ENCODE data around the gene MUC22.
"Not testable (repeated sequence)": the region's sequence is repeated elsewhere in the genome, so short reads cannot be mapped to it uniquely, and the experiment has no call there.

The MUC22 gene

DNA sequence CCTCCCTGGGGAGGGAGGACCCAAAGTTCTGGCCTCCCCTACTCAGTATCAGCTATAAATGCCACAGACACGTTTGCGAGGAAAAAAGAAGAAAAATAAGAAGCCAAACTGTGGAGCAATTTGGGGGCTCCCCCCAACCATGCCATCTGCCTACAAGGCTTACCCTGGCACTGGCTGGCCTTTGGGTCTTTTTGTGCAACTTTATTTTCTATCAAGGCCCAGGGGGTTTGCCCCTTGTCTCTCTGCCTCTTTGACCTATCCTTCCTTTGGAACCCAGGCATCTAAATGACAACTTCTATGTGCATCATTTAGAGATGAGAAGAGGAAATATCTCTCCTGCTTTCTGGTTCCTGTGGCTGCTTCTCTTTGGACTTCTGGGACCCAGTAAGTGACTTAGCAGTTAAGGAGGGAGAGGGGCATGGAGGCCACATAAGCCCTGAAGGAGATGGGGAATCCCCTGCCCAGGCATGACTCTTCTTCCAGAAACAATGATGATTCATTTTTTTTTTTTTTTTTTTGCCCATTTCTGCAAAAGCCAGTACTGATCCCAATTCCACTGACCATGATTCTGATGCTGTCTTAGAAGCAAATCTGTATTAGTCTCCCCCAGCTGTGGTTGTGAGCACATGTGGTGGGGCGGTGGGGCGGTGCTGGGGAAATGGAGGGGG is at the start of gene MUC22:
MUC22 (plus strand) TSS at position 82 of the 668 bp plus-strand sequence; CDS start at position 315, 233 bp downstream.
- Histone ChIP-seq H3K27me3 (ENCODE audit: control insufficient read depth, insufficient read depth, low read length) (no peaks in the 10 kb centered on the region), H3K9ac (ENCODE audit: low read length) (no peak within 1 kb of the TSS), H3K9me3 (ENCODE audit: control insufficient read depth, low read depth, low read length) (no peaks in the 10 kb centered on the region), H3K27ac (ENCODE audit: low read length) (no peak within 1 kb of the TSS), H3K4me1 (ENCODE audit: control insufficient read depth, low read depth, low read length) (no peaks in the 10 kb centered on the region), H3K36me3 (ENCODE audit: control insufficient read depth, low read depth, low read length) (no peaks in the 10 kb centered on the region), H3K4me3 (ENCODE audit: low read length) (no peak within 1 kb of the TSS)

DNA sequence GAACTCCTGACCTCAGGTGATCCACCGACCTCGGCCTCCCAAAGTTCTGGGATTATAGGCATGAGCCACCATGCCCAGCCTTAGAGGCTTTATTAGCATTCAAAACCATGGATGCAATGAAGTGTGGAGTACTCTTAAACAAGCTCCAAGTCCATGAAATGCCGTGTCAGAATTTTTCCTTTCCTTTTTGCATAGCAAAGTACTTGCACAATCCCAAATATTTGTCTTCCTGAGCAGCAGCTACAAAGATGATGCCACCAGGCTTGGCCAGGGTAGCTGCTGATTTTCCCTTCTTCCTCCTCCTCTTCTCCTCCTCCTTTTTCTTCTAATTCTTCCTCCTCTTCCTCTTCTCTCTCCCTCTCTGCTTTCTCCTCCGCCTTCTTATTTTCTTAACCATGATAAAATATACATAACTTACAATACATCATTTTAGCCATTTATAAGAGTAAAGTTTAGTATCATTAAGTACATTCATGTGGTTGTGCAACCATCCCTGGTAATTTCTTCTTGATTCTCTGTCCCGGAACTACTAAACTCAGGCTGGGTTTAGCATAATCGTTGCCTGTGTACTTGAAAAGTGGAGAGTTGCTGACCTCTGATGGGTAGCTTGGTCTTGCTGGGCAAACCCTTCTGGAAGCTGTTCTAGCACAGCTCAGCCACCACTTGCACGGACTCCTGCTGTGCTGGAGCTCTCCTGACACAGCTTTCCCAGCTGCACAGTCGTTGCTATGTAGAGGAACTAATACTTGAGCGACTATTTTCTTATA is 49.2 kb upstream of the MUC22 start:
- H3K27ac ChIP-seq (ENCODE audit: low read length): no peak overlapping the region
- H3K4me3 ChIP-seq (ENCODE audit: low read length): no peak overlapping the region
- H3K4me1 ChIP-seq (ENCODE audit: control insufficient read depth, low read depth, low read length): no peaks in the 10 kb centered on the region
- H3K36me3 ChIP-seq (ENCODE audit: control insufficient read depth, low read depth, low read length): no peaks in the 10 kb centered on the region
- H3K27me3 ChIP-seq (ENCODE audit: control insufficient read depth, insufficient read depth, low read length): peaks cover 11% of the 10 kb centered on the region
- no peaks in the 10 kb centered on the region for H3K9me3 ChIP-seq (ENCODE audit: control insufficient read depth, low read depth, low read length)
- H3K9ac ChIP-seq (ENCODE audit: low read length): no peak overlapping the region

DNA sequence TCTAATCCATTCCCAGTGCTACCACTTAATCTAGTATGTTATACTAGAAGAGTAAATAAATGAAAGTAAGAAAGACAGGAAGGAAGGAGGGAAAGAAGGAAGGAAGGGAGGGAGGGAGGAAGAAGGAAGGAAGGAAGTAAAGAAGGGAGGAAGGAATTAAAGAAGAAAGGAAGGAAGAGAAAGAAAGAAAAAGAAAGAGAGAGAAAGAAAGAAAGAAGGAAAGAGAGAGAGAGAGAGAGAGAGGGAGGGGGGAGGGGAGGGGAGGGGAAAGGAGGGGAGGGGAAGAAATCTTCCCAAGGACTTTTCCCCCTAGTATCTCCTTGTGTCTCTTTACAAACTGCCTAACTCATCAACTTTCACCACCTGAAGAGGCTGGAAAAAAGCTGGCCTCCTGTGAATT is 47.6 kb upstream of the MUC22 start:
- H3K4me1 ChIP-seq (ENCODE audit: control insufficient read depth, low read depth, low read length): no peaks in the 10 kb centered on the region
- H3K36me3 ChIP-seq (ENCODE audit: control insufficient read depth, low read depth, low read length): no peaks in the 10 kb centered on the region
- no peaks in the 10 kb centered on the region for H3K9me3 ChIP-seq (ENCODE audit: control insufficient read depth, low read depth, low read length)
- H3K27me3 ChIP-seq (ENCODE audit: control insufficient read depth, insufficient read depth, low read length): no peaks in the 10 kb centered on the region
- H3K27ac ChIP-seq (ENCODE audit: low read length): no peak overlapping the region
- H3K4me3 ChIP-seq (ENCODE audit: low read length): no peak overlapping the region
- H3K9ac ChIP-seq (ENCODE audit: low read length): no peak overlapping the region

DNA sequence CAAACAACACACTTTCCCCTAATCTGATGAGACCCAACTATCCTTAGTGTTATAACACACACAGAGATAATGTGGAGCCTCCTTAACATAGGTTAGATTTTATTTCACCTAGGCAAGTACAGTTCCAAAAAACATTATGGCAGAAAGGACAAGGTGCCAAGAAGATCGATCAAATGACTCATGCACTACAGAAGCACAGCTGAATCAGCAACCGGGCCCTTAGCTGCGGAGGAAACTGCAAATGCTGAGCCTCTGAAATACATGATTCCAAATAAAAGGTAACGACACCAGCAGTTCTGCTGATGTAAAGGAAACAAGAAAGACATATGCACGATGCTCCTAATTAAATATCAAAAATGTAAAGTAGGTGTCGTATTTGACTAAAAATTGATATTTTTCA is 46.6 kb upstream of the MUC22 start:
- Histone ChIP-seq H3K9me3 (ENCODE audit: control insufficient read depth, low read depth, low read length) (no peaks in the 10 kb centered on the region), H3K4me1 (ENCODE audit: control insufficient read depth, low read depth, low read length) (no peaks in the 10 kb centered on the region), H3K9ac (ENCODE audit: low read length) (no peak overlapping the region), H3K4me3 (ENCODE audit: low read length) (no peak overlapping the region), H3K27ac (ENCODE audit: low read length) (no peak overlapping the region), H3K36me3 (ENCODE audit: control insufficient read depth, low read depth, low read length) (no peaks in the 10 kb centered on the region), H3K27me3 (ENCODE audit: control insufficient read depth, insufficient read depth, low read length) (no peaks in the 10 kb centered on the region)

DNA sequence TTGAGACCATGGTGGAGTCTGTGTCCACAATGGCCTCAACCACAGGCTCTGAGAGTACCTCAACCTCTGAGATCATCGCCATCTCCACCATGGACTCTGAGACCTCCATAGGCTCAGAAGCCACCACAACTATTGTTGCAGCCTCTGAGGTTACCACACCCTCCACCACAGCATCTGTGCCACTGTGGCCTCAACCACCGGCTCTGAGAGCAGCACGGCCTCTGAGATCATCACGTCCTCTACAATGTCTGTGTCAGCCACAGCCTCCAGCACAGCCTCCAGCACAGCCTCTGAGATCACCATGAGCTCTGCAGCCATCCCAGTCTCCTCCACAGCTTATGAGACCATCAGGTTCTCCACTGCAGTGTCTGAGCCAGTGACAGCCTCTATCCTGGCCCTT is 46.2 kb upstream of the MUC22 start:
- Histone ChIP-seq H3K27ac (ENCODE audit: low read length) (no peak overlapping the region), H3K9me3 (ENCODE audit: control insufficient read depth, low read depth, low read length) (no peaks in the 10 kb centered on the region), H3K9ac (ENCODE audit: low read length) (no peak overlapping the region), H3K36me3 (ENCODE audit: control insufficient read depth, low read depth, low read length) (no peaks in the 10 kb centered on the region), H3K27me3 (ENCODE audit: control insufficient read depth, insufficient read depth, low read length) (no peaks in the 10 kb centered on the region), H3K4me1 (ENCODE audit: control insufficient read depth, low read depth, low read length) (no peaks in the 10 kb centered on the region), H3K4me3 (ENCODE audit: low read length) (no peak overlapping the region)

DNA sequence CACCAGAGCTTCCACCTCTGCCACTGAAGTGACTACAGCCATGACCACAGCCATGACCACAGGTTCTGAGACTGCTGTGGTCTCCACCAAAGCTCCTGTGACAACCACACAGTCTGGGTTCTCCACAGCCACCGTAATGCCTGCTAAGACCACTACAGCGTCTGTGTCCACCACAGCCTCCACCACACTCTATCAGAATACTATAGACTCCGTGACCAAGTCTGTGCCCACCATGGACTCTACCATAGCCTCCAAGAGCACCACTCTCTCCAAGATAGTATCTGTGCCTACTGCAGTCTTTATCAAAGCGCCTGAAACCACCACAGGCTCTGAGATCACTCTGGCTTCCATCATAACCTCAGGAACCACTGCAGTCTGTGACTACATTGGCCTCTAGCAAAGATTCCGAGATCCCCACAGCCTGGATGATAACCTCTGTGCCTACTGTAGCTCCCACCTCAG is 45.1 kb upstream of the MUC22 start:
- Histone ChIP-seq H3K36me3 (ENCODE audit: control insufficient read depth, low read depth, low read length) (no peaks in the 10 kb centered on the region), H3K4me1 (ENCODE audit: control insufficient read depth, low read depth, low read length) (no peaks in the 10 kb centered on the region), H3K9me3 (ENCODE audit: control insufficient read depth, low read depth, low read length) (no peaks in the 10 kb centered on the region), H3K27me3 (ENCODE audit: control insufficient read depth, insufficient read depth, low read length) (no peaks in the 10 kb centered on the region), H3K9ac (ENCODE audit: low read length) (no peak overlapping the region), H3K4me3 (ENCODE audit: low read length) (no peak overlapping the region), H3K27ac (ENCODE audit: low read length) (no peak overlapping the region)

DNA sequence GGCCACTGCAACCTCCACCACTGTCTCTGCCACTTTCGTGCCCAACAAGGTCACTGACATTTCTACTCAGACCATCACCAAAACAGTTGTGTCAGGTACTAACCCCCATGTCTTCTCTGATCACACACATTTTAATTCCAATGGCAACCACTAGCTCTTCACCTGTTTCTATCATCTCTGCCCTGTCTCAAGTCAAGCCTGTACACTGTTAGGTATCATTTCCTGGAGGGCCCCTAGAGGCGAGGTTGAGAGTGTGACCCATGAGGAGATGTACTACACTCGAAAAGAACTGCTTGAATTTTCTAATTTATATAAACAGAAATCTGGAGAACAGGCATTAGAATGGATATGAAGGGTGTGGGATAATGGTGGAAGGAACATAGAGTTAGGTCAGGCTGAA is 44.1 kb upstream of the MUC22 start:
- no peaks in the 10 kb centered on the region for H3K4me1 ChIP-seq (ENCODE audit: control insufficient read depth, low read depth, low read length)
- H3K4me3 ChIP-seq (ENCODE audit: low read length): no peak overlapping the region
- no peaks in the 10 kb centered on the region for H3K27me3 ChIP-seq (ENCODE audit: control insufficient read depth, insufficient read depth, low read length)

DNA sequence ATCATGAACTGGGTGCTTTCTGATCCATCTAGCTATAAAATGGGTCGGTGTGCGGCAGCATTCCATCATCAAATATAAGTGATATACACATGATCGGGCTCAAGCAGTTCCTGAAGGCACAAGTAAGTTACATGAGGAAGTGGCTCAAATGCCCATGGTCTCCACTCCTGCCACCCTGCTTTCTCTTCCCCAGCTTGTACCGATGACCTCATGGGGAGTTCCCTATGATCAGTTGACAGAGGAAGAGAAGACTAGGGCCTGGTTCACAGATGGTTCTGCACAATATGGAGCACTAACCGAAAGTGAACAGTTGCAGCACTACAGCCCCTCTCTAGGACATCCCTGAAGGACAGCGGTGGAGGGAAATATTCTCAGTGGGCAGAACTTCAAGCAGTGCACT is 41.1 kb upstream of the MUC22 start:
- not testable (repeated sequence) for H3K27ac ChIP-seq (ENCODE audit: low read length); H3K27me3 ChIP-seq (ENCODE audit: control insufficient read depth, insufficient read depth, low read length); H3K36me3 ChIP-seq (ENCODE audit: control insufficient read depth, low read depth, low read length); H3K9me3 ChIP-seq (ENCODE audit: control insufficient read depth, low read depth, low read length); H3K9ac ChIP-seq (ENCODE audit: low read length); H3K4me3 ChIP-seq (ENCODE audit: low read length); H3K4me1 ChIP-seq (ENCODE audit: control insufficient read depth, low read depth, low read length)

More for the DNA sequence above, 44.1 kb upstream of the MUC22 start:
- H3K27ac ChIP-seq (ENCODE audit: low read length): no peak overlapping the region
- H3K36me3 ChIP-seq (ENCODE audit: control insufficient read depth, low read depth, low read length): no peaks in the 10 kb centered on the region
- H3K9me3 ChIP-seq (ENCODE audit: control insufficient read depth, low read depth, low read length): no peaks in the 10 kb centered on the region
- no peak overlapping the region for H3K9ac ChIP-seq (ENCODE audit: low read length)

DNA sequence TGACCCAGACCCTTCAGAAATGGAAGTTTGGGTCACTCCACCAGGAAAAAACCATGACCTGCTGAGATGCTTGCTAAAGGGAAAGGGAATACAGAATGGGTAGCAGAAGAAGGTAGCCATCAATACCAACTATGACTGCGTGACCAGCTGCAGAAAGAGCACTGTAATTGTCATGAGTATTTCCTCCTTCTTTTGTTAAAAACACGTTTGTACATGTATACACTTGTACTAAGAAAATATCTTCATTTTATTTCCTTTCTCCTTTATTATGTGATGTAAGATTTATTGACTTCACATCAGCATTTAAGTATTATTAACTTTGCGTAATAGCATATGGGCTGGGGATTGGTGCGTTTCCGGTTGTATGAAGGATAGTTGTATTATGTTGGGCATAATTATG is 39.3 kb upstream of the MUC22 start:
- Histone ChIP-seq H3K4me3 (ENCODE audit: low read length) (no peak overlapping the region), H3K9ac (ENCODE audit: low read length) (no peak overlapping the region), H3K27me3 (ENCODE audit: control insufficient read depth, insufficient read depth, low read length) (no peaks in the 10 kb centered on the region), H3K9me3 (ENCODE audit: control insufficient read depth, low read depth, low read length) (no peaks in the 10 kb centered on the region), H3K27ac (ENCODE audit: low read length) (no peak overlapping the region), H3K4me1 (ENCODE audit: control insufficient read depth, low read depth, low read length) (no peaks in the 10 kb centered on the region), H3K36me3 (ENCODE audit: control insufficient read depth, low read depth, low read length) (no peaks in the 10 kb centered on the region)

DNA sequence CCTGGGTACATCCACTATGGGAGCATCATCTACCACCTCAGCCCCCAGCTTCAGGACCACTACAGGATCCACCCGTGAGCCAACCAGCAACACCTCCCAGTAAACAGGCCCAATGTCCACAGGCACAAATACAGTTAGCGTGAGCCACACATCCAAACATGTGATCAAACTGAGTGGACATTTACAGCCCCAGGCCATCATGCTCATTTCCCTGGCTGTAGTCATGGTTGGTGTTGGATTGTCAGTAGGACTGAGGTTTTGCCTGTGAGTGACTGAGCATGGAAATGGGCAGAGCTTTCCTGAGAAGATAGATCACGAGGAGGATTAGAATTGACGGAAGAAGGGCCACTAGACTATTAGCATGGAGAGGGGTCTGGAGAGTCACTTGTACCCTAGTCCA is 37.5 kb upstream of the MUC22 start:
- Histone ChIP-seq H3K27ac (ENCODE audit: low read length) (no peak overlapping the region), H3K36me3 (ENCODE audit: control insufficient read depth, low read depth, low read length) (no peaks in the 10 kb centered on the region), H3K9me3 (ENCODE audit: control insufficient read depth, low read depth, low read length) (no peaks in the 10 kb centered on the region), H3K4me1 (ENCODE audit: control insufficient read depth, low read depth, low read length) (no peaks in the 10 kb centered on the region), H3K27me3 (ENCODE audit: control insufficient read depth, insufficient read depth, low read length) (no peaks in the 10 kb centered on the region), H3K4me3 (ENCODE audit: low read length) (no peak overlapping the region), H3K9ac (ENCODE audit: low read length) (no peak overlapping the region)

DNA sequence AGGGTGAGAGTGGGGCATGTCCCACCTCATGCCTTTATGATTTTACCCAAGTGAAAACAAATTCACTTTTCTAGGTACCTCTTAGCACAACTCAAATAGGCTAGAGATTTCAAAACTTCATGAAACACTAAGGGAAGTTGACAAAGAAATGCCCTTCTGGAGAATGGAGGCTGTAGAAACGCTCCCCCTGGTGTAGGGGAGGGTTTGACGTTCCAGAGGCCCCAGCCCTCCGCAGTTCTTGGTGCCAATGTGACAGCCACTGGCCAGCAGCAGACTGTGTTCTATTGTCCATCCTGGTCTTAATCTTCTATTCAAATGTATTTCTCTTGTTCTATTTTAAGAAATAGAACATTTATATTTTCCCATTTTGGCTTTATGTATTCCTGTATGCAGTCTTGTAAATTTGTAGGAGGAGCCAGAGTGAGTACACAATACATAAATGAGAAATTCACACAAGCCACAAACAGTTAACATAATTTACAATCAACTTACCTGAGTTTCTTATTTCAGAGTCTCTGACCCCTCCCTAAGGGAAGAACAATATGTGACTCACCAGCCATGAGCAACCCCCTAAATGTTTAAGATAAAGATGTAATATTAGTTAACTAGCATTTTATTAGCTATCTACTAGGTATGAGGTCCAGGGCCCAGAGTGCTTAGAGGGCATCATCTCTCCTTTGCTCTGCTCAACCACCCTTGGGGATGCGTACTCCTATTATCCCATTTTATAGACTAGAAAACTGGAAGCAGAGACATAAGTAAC is 35.6 kb upstream of the MUC22 start:
- no peak overlapping the region for H3K27ac ChIP-seq (ENCODE audit: low read length)
- no peaks in the 10 kb centered on the region for H3K9me3 ChIP-seq (ENCODE audit: control insufficient read depth, low read depth, low read length)
- no peak overlapping the region for H3K9ac ChIP-seq (ENCODE audit: low read length)
- H3K4me3 ChIP-seq (ENCODE audit: low read length): no peak overlapping the region
- no peaks in the 10 kb centered on the region for H3K36me3 ChIP-seq (ENCODE audit: control insufficient read depth, low read depth, low read length)
- no peaks in the 10 kb centered on the region for H3K27me3 ChIP-seq (ENCODE audit: control insufficient read depth, insufficient read depth, low read length)
- H3K4me1 ChIP-seq (ENCODE audit: control insufficient read depth, low read depth, low read length): no peaks in the 10 kb centered on the region

All from iPS-18a (cell line).